Activated CD4-positive, alpha-beta T cell treated with anti-CD3 and anti-CD28 coated beads for 1 hour (primary cell): ENCODE measurements around the gene ATP5MG.
"Not testable (repeated sequence)": the region's sequence is repeated elsewhere in the genome, so short reads cannot be mapped to it uniquely, and the experiment has no call there.

ENCODE experiments used
- DNase-seq: peaks from one replicate; pipeline ENCODE4 v3.0.0-alpha.2; 2020

ATP5MG gene, protein sequence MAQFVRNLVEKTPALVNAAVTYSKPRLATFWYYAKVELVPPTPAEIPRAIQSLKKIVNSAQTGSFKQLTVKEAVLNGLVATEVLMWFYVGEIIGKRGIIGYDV

DNA sequence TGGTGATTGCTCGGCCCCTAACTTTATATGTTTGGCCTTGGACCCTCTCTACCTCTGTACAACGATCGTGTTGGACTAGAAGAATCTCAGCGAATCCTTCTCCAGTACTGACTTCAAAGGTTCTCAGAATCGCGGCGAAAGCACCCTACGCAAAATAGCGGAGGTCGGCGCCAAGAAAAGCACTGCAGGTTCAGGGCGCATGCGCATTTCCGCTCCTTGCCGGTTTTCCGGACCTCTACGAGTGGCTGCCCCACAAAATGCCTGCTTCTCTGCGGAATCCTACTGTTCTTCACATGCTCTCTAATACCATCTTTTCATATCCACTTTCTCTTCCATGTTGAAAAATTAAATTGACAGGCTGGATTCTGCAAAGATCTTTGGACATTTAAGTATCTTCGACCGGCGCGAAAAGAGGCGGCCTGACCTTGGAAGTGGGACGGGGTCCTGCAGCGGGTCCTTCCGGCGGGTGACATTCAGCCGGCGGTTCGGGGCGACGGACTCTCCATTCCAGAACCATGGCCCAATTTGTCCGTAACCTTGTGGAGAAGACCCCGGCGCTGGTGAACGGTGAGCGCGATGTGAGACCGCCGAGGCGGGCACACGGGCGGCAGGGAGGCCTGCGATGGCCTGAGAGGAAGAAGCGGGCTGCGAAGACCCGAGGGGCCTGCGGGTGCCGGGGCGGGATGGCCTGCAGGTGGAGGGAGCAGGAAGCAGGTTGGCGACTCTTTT lies at the start of gene ATP5MG:
Gene ATP5MG, plus strand, starts transcription at position 456 of the 729 bp plus-strand sequence. Its CDS starts 60 bp downstream, at position 516.
- DNase-seq: peak; percentile 88

DNA sequence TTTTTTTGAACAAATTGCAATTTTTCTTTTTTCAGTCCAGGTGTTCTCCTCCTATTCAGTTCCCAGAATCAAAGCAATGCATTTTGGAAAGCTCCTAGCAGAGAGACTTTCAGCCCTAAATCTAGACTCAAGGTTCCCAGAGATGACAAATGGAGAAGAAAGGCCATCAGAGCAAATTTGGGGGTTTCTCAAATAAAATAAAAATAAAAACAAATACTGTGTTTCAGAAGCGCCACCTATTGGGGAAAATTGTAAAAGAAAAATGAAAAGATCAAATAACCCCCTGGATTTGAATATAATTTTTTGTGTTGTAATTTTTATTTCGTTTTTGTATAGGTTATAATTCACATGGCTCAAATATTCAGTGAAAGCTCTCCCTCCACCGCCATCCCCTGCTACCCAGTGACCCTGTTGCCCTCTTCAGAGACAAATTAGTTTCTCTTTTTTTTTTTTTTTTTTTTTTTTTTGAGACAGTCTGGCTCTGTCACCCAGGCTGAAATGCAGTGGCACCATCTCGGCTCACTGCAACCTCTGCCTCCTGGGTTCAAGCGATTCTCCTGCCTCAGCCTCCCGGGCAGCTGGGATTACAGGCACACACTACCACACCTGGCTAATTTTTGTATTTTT lies 48.2 kb upstream of the ATP5MG start:
- no peak for DNase-seq

DNA sequence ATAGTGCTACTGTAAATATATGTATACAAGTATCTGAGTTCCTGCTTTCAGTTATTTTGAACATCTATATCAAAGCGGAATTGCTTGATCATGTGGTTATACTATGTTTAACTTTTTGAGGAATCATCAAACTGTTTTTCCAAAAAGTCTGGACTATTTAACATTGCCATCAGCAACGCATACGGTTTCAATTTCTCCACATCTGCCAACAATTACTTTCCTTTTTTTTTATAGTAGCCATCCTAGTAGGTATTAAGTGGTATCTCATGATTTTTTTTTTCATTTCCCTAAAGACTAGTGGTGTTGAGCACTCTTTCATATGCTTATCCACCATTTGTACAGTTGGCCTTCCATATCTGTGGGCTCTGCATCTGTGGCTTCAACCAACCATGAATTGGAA lies 43.3 kb upstream of the ATP5MG start:
- DNase-seq: no peak

DNA sequence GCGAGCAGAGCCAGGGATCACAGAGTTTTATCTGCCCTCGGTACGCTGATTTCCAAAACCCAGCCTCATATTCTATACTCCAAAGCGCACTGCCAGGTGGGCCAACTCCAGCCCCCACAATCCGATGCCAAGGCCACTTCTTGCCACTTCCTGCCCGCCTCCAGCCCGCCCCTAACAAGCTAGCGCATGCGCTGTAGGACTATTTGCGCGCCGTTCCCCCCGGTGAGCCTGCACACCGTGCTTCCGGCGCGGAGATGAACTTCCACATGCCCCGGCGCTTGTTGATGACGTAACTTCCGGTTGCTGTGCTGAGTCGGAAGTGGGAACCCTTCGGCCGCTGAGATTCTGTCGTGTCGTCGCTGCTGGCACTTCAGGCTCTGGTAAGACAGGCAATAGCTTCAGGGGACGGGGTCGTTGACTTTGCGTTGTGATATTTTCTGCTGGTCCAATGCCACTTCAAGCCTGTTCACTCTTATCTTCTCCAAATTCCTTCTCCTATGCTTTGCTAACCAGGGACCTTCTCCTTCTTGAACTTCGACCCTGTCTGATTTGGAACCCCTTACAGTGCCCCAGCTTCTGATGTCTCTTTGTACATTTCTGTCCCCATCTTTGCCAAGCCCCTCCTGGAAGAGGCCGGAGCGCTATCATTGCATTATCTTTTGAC lies 42.0 kb upstream of the ATP5MG start, which contains the start of gene UBE4A:
Gene UBE4A, plus strand, starts transcription at position 306 of the 664 bp plus-strand sequence. CDS start 5,481 bp downstream, outside the sequence.
- peak; percentile 98 for DNase-seq

DNA sequence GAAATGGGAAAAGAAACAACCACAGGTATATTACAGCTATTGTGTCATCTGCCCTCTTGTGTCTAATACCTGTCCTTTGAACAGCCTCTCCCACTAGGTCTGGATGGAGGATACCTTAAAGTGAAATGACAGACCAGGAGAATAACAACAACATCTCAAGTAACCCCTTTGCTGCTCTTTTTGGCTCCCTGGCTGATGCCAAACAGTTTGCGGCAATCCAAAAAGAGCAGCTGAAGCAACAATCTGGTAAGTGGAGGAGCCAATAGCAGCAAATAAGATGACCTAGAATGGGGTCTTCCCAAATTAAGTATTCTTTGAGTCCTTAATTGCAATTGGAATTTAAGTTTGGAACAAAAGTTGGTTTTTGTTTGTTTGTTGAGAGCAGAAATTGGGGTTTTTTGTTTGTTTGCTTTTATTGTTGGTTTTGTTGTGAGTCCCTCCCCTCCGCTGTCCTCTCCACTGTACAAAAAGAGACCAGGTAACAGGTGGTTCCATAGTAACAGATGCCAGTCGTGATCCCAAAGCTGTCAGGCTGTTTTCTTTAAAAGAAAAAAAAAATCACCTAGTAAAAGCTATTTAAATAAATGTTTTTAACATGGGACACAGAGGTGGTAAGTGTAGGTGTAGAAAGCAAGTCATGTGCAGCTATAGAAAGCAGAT lies 36.3 kb upstream of the ATP5MG start:
- no peak for DNase-seq

DNA sequence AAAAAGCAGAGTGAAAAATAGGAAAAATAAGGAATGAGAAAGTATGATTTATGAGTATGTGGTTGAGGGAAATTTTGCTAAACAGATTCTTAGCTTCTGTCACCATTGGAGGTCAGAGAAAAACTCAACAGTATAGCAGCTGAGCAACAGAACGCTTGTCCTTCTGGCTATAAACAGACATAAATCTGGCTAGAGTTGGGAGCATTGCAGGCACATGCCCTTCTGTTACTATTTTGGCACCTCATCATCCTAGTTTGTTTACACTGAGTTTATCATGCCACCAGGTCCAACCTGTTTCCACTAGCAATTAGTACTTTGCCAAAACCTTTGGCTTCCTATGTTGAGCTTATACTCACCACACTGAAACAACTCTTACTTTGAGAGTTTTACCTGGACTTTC lies 35.1 kb upstream of the ATP5MG start:
- DNase-seq: no peak

DNA sequence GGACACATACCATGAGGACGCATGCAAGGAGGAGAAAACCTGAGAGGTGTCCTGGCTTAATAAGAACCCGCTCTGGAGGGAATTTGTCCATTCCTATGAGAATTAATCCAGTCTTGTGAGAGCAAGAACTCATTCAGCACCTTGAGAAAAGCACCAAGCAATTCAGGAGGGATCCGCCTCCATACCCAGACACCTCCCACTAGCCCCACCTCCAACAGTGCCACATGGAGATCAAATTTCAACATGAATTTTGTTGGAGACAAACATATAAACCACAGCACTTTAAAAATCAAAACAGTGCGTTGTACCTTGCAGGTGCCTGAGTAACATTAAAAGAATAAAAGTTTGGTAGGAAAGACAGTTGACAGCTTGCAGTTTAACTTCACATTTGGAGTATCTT lies 30.6 kb upstream of the ATP5MG start:
- DNase-seq: no peak

DNA sequence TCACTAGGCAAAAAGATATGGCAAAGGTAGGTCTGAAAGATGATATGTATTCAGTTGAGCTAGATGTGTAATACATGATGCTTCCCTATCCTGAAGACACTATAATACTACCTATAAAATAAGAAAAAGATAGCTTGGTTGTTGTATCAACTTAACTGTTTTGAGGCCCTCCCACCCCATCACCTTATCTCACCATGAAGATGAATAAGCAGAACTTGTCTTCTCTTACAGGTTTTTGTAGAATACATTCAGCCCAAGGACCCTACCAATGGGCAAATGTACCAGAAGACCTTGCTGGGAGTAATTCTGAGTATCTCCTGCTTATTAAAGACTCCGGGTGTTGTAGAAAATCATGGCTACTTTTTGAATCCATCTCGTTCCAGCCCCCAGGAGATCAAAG lies 28.1 kb upstream of the ATP5MG start:
- no peak for DNase-seq

DNA sequence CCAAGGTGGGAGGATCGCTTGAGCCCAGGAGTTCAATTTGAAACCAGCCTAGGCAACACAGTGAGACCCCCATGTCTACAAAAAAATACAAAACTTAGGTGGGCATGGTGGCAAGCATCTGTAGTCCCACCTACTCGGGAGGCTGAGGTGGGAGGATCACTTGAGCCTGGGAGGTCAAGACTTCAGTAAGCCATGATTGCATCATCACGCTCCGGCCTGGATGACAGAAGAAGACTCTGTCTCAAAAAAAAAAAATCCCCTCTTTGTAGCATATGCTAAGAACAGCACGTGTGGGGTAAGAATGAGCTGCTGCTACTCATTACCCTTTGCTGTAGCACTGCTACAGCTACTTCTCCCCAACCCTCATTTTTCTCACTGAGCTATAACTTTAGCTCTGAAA lies 27.5 kb upstream of the ATP5MG start:
- no peak for DNase-seq

DNA sequence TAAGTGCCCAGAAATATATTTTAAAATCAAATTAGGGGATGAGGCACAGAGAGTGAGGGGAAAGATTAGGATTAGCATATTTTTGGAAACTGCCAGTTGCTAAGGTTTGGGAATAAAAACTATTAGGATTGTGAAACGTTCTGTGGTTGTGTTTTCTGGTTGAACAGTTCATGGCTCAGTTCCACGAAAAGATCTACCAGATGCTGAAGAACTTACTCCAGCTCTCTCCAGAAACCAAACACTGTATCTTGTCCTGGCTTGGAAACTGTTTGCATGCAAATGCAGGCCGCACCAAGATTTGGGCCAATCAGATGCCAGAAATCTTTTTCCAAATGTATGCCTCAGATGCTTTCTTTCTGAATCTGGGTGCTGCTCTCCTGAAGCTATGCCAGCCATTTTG lies 26.7 kb upstream of the ATP5MG start:
- no peak for DNase-seq

DNA sequence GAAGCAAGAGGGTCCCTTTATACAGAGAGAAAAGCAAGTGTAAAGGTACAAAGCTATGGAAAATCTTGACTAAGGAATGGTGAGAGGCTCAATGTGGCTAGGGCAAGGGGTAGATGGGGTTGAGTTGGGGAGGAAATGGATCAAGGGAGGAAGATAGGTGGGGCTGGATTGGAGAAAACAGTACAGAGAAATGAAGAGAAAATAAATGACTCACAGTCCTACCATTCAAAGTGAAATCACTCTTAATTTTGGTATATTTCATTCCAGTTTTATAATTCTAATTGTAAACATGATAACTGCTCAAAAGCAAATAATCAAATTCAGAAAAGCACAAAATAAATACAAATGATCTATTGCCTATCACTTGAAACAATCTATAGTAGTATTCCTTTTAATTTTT lies 25.4 kb upstream of the ATP5MG start:
- DNase-seq: no peak

DNA sequence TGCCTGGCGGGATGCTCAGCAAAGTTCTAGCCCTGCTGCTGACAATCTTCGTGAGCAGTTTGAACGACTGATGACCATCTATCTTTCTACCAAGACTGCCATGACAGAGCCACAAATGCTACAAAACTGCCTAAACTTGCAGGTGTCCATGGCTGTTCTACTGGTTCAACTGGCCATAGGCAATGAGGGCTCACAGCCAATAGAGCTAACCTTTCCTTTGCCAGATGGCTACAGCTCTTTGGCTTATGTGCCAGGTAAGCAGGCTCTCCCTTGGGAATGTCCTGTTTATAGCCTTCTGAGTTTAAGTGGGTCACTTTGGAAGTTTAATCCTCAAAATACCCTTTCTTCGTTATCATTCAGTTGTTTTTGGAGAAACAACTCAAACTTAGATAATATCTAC lies 21.9 kb upstream of the ATP5MG start:
- no peak for DNase-seq

DNA sequence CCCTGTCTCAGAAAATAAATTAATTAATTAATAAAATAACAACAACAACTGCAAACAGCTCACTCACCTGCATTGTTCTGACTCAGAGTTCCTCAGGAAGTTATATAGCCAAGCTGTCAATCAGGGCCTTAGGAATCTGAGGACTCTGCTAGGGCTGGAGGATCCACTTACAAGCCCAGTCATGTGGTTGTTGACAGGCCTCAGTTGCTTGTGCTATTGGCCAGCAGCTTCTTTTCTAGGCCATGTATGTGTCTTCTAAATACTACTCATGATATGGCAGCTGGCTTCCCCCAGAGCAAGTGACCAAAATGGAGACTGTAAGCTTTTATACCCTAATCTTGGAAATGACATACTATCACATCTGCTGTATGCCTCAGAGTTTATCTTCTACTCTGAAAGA lies 20.8 kb upstream of the ATP5MG start:
- DNase-seq: no peak

DNA sequence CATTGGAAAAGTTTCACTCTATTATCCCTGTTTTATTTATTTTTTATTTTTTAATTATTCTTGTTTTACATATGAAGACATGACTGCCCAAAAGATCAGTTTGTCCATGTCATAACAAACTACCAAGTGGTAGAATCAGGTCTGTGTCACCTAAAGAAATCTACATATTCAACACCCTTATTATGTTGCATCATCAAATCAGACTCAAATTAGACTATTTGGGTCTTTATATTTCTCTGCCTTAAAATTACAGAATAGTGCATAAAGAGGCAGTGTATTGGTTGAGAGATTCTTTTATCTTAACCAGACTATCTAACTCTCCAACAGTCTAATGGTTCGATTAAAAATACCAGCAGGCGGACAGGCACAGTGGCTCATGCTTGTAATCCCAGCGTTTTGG lies 18.5 kb upstream of the ATP5MG start:
- no peak for DNase-seq

DNA sequence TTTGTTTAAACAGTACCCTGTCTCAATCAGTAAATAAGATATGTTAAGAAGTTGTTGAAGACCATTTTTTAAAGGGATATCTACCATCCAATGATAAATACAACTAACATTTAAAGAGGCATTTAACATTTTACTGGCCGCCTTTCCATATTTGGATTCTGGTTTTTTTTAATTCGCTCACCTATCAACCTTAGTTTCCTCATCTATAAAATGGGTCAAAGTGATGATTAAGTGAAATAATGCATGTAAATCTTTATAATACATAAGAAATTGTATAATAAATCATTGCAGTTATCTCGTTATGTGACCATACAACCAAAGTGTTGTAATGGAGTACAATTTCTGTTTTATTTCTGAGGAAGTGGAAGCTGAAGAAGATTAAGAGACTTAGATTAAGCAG lies 17.7 kb upstream of the ATP5MG start:
- DNase-seq: no peak

DNA sequence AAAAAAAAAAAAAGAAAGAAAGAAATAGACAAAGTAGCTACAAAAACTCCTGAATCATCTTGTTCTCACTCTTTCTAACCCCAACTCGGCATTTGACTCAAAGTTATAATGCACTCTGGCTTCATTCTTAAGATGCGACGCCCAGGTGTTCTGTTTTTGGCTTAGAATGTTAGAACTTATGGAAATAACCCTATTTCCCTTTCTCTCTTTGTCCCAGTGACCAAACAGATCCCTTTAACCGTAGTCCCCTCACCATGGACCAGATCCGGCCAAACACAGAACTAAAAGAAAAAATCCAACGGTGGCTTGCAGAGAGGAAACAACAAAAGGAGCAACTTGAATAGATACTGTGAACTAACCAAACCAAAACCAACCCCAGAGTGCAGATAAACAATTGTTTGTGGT lies 5.3 kb upstream of the ATP5MG start:
- DNase-seq: no peak

DNA sequence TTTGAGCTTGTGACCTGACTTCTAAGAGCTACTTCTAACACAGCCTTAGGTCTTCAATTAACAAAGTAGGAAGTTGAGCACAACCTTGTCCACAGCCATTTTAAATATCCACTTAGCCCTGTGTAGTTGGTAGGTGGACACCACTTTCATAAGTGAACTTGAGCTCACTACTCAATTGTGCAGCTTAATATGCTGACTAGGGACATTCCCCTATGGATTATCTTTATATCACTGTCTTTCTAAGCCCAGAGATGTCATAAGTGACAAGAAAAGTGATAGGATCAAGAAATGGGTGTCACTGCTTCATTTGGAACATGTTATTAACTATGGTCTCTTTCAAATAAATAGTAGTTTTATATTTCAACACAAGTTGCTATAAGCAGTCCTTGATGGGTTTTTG lies 4.0 kb upstream of the ATP5MG start:
- DNase-seq: no peak

DNA sequence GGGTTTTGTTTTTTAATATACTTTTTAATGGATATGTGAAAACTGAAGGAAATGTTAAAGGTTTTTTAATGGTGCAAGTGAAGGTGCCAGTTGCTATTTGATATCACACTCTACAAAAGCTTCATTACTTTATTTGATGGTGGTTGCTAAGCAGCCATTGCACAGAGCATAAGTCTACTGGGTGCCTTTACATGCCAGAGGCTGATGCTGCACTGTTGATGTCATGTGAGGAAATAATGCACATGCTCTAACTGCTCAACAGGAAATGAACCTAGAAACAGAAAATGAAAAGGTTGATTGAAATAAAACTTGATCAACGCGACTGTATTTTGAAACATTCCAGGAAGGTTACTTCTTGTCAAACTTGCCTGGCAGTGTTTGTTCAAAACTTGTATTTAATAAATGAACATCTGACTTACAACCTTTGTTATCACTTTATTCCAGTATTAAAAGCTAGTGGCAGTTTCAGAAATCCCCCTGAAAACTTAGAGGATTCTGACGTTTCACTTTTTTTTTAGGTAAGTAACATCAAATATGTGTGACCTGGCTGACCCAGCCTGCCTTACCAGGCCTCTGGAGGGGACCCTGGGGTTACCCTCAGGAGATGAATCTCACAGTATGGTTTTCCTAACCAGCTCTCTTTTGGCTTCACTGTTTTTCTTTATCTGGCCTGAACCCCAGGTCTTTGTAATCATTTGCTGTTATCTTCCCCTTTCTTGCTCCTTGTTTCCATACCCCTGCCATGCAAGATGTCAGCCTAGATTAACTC lies 2.4 kb upstream of the ATP5MG start:
- DNase-seq: peak; percentile 33

DNA sequence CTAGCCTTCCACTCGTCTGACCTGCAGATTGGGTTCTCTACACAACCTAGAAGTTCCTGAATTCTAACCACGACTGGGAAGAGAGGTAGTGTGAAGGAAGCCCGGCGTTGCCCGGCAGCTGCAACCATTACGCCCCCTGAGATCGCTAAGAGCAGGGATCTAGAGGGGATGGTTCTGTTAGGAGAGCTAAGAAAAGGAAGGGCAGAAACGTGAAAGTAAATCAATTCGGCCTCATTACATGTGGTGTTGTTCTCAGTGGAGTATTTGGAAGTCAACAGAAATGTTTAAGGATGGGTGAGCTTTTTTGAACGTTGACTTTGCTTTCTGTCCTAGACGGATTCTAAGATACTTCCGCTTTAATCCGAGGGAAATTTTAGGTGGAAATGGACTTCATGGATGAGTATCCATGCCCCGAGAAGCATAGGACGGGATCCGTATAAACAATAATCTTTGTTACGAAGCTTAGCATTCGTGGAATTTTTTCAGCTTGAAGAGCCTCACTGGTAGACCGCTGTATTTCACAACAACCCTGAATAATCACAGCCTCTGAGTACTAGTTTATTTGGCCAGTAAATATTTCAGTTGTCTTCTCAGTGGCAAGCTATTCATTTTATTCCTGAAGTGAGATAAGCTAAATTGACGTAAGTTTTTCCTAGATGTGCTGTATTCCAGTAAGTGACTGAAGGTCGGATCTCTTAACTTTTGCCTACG lies 629 bp downstream of the ATP5MG start:
- DNase-seq: no peak

DNA sequence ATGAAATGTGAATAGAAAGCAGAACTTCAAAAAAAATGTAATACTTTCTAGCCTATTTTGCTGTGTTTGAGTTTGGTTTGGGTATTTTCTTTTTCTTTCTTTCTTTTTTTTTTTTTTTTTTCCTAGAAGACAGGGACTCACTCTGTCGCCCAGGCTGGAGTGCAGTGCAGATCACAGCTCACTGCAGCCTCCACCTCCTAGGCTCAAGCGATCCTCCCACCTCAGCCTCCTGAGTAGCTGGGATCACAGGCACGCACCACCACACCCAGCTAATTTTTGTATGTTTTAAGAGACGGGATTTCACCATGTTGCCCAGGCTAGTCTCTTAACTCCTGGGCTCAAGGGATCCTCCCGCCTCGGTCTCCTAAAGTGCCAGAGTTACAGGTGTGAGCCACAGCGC lies 1.2 kb downstream of the ATP5MG start:
- DNase-seq: not testable (repeated sequence)

DNA sequence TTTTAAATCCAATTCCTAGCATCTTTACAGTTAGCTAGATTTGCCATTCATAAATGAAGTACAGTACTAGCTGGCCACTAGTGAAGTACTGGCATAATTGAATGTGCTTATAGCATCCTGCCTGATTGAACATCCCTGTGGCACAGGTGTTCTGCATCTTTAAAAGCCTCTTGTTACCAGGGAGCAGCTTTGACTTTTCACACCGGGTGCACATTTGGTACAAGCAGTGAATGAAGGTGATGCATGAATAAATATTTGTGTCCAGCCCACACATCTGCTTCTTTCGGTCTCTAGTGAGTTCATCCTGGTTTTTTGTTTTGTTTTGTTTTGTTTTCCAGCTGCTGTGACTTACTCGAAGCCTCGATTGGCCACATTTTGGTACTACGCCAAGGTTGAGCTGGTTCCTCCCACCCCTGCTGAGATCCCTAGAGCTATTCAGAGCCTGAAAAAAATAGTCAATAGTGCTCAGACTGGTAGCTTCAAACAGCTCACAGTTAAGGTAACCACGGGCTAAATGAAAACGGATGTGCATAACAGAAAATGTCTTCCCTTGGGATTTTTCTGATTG lies 5.3 kb downstream of the ATP5MG start:
- no peak for DNase-seq
